Smooth muscle cell (in vitro differentiated cells): Measurements from ENCODE around the gene RYR2. TPM values are rescaled to one million over a fixed set of nuclear protein-coding genes. Genes with fewer than 3 reads are reported as not detected.

Source experiments
- DNase-seq: peaks from one replicate; lab custom pipeline; 2025; ENCODE audit not compliant: unreplicated experiment; lab: John Stamatoyannopoulos, UW
- H2AFZ ChIP-seq: fragments of 200-600 bp; sonication (generic); 2 replicates; pipeline ENCODE4 v1.6.0; 2016; ENCODE audit warnings: antibody characterized with exemption, low read depth, mild to moderate bottlenecking
- H3F3A ChIP-seq: fragments of 200-600 bp; sonication (generic); 2 replicates; pipeline ENCODE4 v1.6.0; 2017; ENCODE audit warnings: antibody characterized with exemption, low read depth
- H3K27ac ChIP-seq: fragments of 200-600 bp; sonication (generic); 2 replicates; pipeline ENCODE4 v1.5.1; 2016; ENCODE audit warnings: low read depth, mild to moderate bottlenecking
- H3K27me3 ChIP-seq: fragments of 200-600 bp; sonication (generic); 2 replicates; pipeline ENCODE4 v1.6.1; 2016; ENCODE audit warnings: low read depth, mild to moderate bottlenecking
- H3K36me3 ChIP-seq: fragments of 200-600 bp; sonication (generic); 2 replicates; pipeline ENCODE4 v1.5.1; 2016; ENCODE audit warnings: low read depth
- H3K4me1 ChIP-seq: fragments of 200-600 bp; sonication (generic); 2 replicates; pipeline ENCODE4 v1.5.1; 2016; ENCODE audit warnings: low read depth
- H3K4me2 ChIP-seq: fragments of 200-600 bp; sonication (generic); 2 replicates; pipeline ENCODE4 v1.6.0; 2016; ENCODE audit warnings: mild to moderate bottlenecking
- H3K4me3 ChIP-seq: fragments of 200-600 bp; sonication (generic); 2 replicates; pipeline ENCODE4 v1.5.1; 2016; ENCODE audit warnings: mild to moderate bottlenecking
- H3K79me2 ChIP-seq: fragments of 200-600 bp; sonication (generic); 2 replicates; pipeline ENCODE4 v1.6.0; 2016; ENCODE audit warnings: low read depth, mild to moderate bottlenecking
- H3K9ac ChIP-seq: fragments of 200-600 bp; sonication (generic); 2 replicates; pipeline ENCODE4 v1.6.0; 2016; ENCODE audit warnings: low read depth
- H3K9me3 ChIP-seq: fragments of 200-600 bp; sonication (generic); replicated peaks from 2 replicates; pipeline ENCODE4 v1.5.1; 2016; ENCODE audit warnings: low read depth
- H4K20me1 ChIP-seq: fragments of 200-600 bp; sonication (generic); 2 replicates; pipeline ENCODE4 v1.6.0; 2016; ENCODE audit warnings: low read depth
- CTCF ChIP-seq: fragments of 200-600 bp; sonication (generic); IDR thresholded peaks from 2 replicates; pipeline ENCODE4 v1.5.1; 2017; ENCODE audit warnings: borderline replicate concordance, mild to moderate bottlenecking, antibody characterized with exemption; ENCODE audit not compliant: insufficient read depth, poor library complexity, severe bottlenecking
- WGBS: methylation state at CpG from one replicate; pipeline ENCODE4 v1.1.7; 2016; ENCODE audit warnings: low lambda C conversion rate; 5-methylcytosine and 5-hydroxymethylcytosine counted together
- polyA plus RNA-seq: library from polyadenylated mRNA; unstranded; fragments of >200 nt; fragmentation: Nextera tagmentation; extraction: Ambion mirVana; gene quantifications from 2 replicates; pipeline ENCODE4 v1.2.1, GENCODE V29; 2016
- total RNA-seq: library from RNA; depleted of rRNA; stranded (reverse); fragments of >200 nt; gene quantifications from 2 replicates; pipeline ENCODE4 v1.2.3, GENCODE V29; 2014

The RYR2 gene
- total and polyA plus RNA-seq, 2 experiments from 2014 or later, result 0.09 TPM; not detected in 1

- no peak overlapping the region for H2AFZ ChIP-seq
- no peaks in the 10 kb centered on the region for H3K27me3 ChIP-seq
- H3K36me3 ChIP-seq, result no peaks in the 10 kb centered on the region
- H3K79me2 ChIP-seq, result no peaks in the 10 kb centered on the region
- H3K4me2 ChIP-seq, result no peak overlapping the region
- no peak for TF ChIP-seq CTCF
- DNase-seq, result no peak
- H3K4me3 ChIP-seq, result no peak overlapping the region
- H3K4me1 ChIP-seq, result no peaks in the 10 kb centered on the region
- no peak overlapping the region for H3K9ac ChIP-seq
- WGBS, result 65% methylated on average over 2 of the region's 2 CpGs
- H3K9me3 ChIP-seq, result no peaks in the 10 kb centered on the region
- no peaks in the 10 kb centered on the region for H4K20me1 ChIP-seq
- H3K27ac ChIP-seq, result no peak overlapping the region
- no peaks in the 10 kb centered on the region for H3F3A ChIP-seq
Observed at GRCh38 chr1:237763751-237764150, 721.8 kb downstream of the RYR2 start.

- no peaks in the 10 kb centered on the region for H3K36me3 ChIP-seq
- no peaks in the 10 kb centered on the region for H4K20me1 ChIP-seq
- H3K4me3 ChIP-seq, result no peak overlapping the region
- H3K27me3 ChIP-seq, result no peaks in the 10 kb centered on the region
- 74% methylated on average over 2 of the region's 2 CpGs for WGBS
- no peak overlapping the region for H2AFZ ChIP-seq
- DNase-seq, result no peak
- H3K4me1 ChIP-seq, result no peaks in the 10 kb centered on the region
- H3K9me3 ChIP-seq, result no peaks in the 10 kb centered on the region
- H3K27ac ChIP-seq, result no peak overlapping the region
- H3K4me2 ChIP-seq, result no peak overlapping the region
- TF ChIP-seq CTCF, result no peak
- H3F3A ChIP-seq, result no peaks in the 10 kb centered on the region
- no peak overlapping the region for H3K9ac ChIP-seq
- no peaks in the 10 kb centered on the region for H3K79me2 ChIP-seq
Observed at GRCh38 chr1:237769916-237770315, 727.9 kb downstream of the RYR2 start.

- H3K4me2 ChIP-seq, result no peak overlapping the region
- no peak for DNase-seq
- no peak overlapping the region for H3K27ac ChIP-seq
- no peaks in the 10 kb centered on the region for H3K27me3 ChIP-seq
- no peaks in the 10 kb centered on the region for H3F3A ChIP-seq
- H3K9ac ChIP-seq, result no peak overlapping the region
- no peaks in the 10 kb centered on the region for H3K36me3 ChIP-seq
- no peak overlapping the region for H2AFZ ChIP-seq
- no peak overlapping the region for H3K4me3 ChIP-seq
- WGBS, result 66% methylated on average over 3 of the region's 3 CpGs
- H3K9me3 ChIP-seq, result no peaks in the 10 kb centered on the region
- no peaks in the 10 kb centered on the region for H3K4me1 ChIP-seq
- no peaks in the 10 kb centered on the region for H4K20me1 ChIP-seq
- H3K79me2 ChIP-seq, result no peaks in the 10 kb centered on the region
- no peak for TF ChIP-seq CTCF
Observed at GRCh38 chr1:237772009-237772408, 730.0 kb downstream of the RYR2 start.

GRCh38 chr1:237774246-237774645 is 732.3 kb downstream of the RYR2 start:
- Histone ChIP-seq H3K4me1 (no peaks in the 10 kb centered on the region), H3K27me3 (no peaks in the 10 kb centered on the region), H2AFZ (no peak overlapping the region), H3K4me2 (no peak overlapping the region), H3K4me3 (no peak overlapping the region), H4K20me1 (no peaks in the 10 kb centered on the region), H3F3A (no peaks in the 10 kb centered on the region), H3K9ac (no peak overlapping the region), H3K27ac (no peak overlapping the region), H3K9me3 (no peaks in the 10 kb centered on the region), H3K36me3 (no peaks in the 10 kb centered on the region), H3K79me2 (no peaks in the 10 kb centered on the region)
- WGBS, result 76% methylated on average over 4 of the region's 4 CpGs
- DNase-seq, result no peak
- TF ChIP-seq CTCF, result no peak
